SKM-1 treated with dmso at 0.1 percent for 144 hours (cell line): ENCODE measurements around the gene CTXN3.

ENCODE experiments used
- DNase-seq: peaks from one replicate; lab custom pipeline; 2025; ENCODE audit not compliant: unreplicated experiment; lab: John Stamatoyannopoulos, UW

The CTXN3 gene

GRCh38 chr5:127649018-127649439 is at the start of gene CTXN3:
TSS of gene CTXN3 (plus strand) at chr5:127649082. CDS start at chr5:127657522, 8,440 bp downstream.
- no peak for DNase-seq

DNA sequence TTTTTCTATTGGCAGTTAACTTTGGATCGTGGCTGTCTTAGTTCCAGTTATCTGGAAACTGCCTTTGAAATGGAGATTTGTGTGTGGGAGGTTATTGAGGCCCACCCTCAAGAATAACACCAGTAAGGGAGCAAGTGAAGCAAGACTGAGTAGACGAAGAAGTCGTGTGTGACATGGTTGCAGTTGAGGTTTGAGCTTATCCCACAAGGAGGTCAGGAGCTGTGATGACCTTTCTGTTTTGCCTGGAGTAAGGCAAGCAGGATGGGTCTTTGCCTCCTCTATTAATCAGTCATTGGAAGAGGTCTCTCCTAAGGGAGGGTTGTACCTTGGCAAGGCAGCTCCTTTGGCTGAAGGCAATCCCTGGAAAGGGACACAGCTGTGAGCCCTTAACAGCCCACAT is 49.6 kb upstream of the CTXN3 start:
- no peak for DNase-seq

DNA sequence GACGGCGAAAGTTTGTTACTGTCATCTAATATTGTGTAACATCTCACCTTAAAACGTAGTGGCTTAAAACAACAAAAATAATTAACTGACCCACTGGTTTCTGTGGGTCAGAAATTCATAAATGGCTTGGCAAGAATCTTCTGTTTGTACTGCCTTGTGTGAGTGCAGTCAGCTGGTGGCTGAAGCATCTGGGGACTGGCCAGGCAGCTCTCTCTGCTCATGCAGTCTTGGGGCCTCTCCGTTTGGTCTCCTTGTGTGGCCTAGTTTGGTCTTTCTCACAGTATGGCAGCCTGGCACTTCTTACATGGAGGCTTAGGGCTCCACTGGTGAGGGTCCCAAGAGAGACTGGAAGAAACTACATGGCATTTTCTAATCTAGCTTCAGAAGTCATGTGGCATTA is 49.0 kb upstream of the CTXN3 start:
- no peak for DNase-seq

DNA sequence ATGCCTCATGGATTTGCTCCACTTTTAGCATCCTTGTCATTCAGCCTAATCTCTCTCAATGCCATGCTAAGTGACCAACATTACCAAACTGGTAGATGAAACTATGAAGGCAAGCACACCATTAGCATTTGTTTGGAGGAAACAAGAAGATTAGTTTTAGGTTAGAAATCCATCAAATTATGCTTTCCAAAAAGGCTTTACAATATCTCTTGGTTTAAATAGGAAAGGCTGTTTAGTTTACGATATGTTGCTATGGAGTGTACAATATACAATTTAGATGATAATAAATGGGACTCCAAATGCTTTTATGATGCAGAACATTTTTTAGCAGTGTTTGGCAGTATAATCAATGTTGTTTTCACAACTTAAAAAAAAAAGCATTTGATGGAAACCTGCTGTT is 47.8 kb upstream of the CTXN3 start:
- no peak for DNase-seq

- DNase-seq = no peak
Observed at GRCh38 chr5:127601601-127602000, 47.3 kb upstream of the CTXN3 start.

- DNase-seq = no peak
Observed at GRCh38 chr5:127602481-127602880, 46.4 kb upstream of the CTXN3 start.

GRCh38 chr5:127602896-127603844 is 45.7 kb upstream of the CTXN3 start:
- DNase-seq = no peak

DNA sequence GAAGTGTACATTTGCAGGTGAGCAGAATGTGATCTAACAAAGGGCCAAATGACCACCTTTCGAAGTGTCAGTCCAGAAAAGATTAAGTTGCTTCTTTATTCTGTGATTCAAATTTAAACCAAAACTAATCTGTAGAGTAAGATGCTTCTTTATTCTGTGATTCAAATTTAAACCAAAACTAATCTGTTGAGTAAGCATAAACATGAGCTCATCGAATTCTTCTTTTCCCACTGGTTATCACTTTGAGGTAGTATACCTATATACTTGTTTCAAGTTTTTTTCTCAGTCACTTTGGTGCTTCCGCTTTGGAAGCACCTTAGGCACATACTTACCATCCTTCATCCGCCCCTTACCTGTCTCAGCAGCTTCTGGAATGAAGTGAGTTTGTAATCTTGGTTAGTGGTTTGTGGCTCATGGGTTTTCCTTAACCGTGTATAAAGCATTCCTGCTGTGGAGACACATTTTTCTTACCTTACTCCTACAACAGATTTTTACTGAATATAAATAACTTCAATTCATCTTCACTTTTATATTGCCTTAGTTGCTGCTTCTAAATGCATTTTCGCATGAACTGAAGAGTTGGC is 40.7 kb upstream of the CTXN3 start:
- no peak for DNase-seq

- DNase-seq = no peak
Observed at GRCh38 chr5:127609011-127609410, 39.9 kb upstream of the CTXN3 start.

- no peak for DNase-seq
Observed at GRCh38 chr5:127609957-127610356, 38.9 kb upstream of the CTXN3 start.

DNA sequence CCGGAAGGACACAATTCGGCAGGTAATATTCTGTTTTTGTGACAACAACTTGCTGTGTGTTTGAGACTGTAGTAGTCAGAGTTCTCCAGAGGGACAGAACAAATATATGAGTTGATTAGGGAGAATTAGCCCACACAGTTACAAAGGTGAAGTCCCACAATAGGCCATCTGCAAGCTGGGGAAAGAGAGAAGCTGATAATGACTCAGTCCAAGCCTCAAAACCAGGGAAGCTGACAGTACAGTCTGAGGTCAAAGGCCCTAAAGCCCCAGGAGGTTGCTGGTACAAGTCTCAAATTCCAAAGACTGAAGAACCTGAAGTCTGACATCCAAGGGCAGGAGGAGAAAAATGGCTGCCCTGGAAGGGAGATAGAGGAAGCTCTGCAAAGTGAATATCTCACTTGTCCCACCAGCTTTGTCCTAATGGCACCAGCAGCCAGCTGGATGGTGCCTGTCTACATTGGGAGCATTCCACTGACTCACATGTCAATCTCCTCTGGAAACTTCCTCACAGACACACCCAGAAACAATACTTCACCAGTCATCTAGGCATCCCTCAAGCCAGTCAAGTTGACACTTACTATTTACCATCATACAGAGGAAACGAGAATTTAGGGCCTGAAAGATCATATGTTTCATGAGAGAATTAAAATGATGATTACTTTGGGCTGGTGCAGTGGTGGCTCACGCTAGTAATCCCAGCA is 36.3 kb upstream of the CTXN3 start:
- no peak for DNase-seq

DNA sequence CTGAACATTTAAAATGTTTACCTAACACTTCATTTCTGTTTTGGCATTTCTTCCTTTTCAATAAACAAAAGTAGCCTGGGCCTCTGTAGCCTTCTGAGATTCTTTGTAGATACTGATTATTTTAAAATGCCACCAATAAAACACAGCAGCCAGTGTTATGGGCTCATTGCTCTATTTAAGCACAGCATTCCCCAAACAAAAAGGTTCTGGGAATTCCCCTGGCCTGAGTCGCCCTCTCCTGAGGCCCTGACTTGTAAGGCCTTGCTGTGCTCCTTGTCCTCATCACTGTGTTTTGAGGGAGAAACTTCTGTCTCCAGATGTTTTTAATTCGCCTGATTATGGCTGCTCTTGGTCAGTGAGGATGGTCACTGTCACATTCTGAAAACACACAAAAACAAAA is 33.0 kb upstream of the CTXN3 start:
- no peak for DNase-seq

GRCh38 chr5:127619908-127620479 is 28.9 kb upstream of the CTXN3 start:
- DNase-seq = no peak

GRCh38 chr5:127621601-127622325 is 27.1 kb upstream of the CTXN3 start:
- DNase-seq = no peak

DNA sequence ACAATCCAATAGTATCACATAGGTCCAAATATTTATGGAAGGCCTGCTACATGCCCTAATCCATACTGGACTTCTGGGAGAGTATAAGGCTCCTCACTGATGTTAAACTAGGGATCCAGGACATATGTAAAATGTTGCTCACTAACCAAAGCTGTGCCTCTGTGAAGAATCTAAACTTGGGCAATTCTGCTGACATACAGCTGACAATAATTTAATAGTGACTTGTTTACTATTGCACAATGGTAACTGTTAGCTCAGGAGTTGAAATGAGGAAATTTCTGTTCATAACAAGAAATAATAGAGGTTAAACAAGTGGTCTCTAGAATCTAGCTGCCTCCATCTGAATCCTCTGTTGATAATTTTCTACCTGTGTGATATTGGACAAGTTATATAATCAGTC is 14.9 kb upstream of the CTXN3 start:
- no peak for DNase-seq

DNA sequence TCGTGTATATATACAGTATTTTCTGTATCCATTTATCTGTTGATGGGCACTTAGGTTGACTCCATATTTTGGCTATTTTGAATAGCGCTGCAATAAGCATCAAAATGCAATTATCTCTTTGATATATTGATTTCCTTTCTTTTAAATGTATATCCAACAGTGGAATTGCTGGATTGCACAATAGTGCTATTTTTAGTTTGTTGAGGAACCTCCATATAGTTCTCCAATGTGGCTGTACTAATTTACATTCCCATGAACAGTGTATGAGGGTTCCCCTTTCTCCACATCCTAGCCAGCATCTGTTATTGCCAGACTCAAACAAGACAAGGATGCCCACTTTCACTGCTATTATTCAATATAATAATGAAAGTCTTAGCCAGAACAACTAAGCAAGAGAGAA is 9.1 kb upstream of the CTXN3 start:
- no peak for DNase-seq

DNA sequence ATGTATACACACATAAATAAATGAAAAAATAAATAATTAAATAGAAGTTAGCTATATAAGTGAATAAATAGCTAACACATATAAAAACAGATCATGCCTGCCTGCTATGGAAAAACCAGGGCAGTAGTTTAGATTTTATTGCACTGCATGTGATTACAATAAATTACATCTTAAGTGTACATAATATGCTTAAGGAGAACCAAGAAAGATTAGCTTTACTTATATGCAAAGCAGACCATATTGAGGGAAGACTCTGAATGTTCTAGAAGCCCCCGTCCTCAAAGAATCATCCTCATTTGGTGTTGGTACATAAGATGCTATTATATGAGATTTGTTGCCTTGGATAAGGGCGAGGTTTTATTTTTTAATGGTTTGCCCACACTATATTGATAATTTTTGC is 5.9 kb upstream of the CTXN3 start:
- DNase-seq = no peak

GRCh38 chr5:127643607-127644006 is 5.3 kb upstream of the CTXN3 start:
- DNase-seq = no peak

DNA sequence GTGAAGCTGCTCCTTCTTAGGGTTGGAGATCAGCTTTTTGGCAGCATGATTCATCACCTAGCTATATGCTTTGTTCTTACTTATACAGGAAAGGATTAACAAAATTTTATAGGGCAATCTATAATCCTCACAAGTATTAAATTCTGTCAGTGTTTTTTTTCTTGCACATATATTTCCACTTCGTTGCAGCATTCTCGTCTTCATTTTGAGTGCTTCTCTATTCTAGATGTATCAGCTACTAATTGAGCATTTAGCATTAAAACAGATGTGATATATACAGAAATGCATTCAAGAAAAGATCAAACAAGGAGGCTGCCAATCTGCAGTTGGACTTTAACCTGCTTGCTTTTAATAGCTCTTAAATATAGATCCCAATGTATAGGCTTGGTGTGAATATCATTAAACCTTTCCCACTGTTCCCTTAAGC is 3.6 kb upstream of the CTXN3 start:
- DNase-seq = no peak

DNA sequence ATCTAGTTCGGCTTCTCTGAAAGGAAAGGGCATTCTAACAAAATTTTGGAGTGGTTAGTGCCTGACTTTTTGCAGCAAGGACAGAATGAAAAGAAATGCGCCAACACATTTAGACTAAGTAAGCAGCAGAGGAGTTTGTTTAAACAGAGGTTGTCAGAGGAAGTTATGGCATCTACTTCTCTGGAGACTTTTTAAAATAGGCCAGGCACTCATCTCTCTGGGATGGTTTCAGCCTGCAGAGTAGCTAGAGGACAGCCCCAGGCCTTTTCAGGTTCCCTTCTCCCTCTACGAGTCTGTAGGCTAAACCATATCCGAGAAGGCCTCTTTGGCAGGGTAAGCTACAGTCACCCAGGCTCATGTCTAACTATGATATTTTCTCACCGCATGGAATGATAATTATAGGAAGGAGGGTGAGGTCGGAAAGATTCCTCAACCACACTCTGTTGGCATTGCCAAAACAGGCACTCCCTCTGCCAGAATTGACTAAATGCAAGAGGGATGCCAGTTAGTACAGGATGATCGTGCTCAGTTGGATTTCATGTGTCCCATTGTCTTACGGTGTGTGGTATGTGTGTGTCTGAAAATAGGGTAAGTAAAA is 1.4 kb upstream of the CTXN3 start:
- DNase-seq = no peak
